HFFc6 (cell line): ENCODE data around the gene TMEM109. TPM values are rescaled to one million over a fixed set of nuclear protein-coding genes. Genes with fewer than 3 reads are reported as not detected.

Experiments
- DNase-seq: peaks from one replicate; pipeline ENCODE4 v3.0.0-alpha.2; 2018
- H3K27ac Mint-ChIP-seq: 2 replicates; pipeline ENCODE4 v1.8.0; 2020; ENCODE audit warnings: mild to moderate bottlenecking, mixed read lengths
- H3K27me3 Mint-ChIP-seq: 2 replicates; pipeline ENCODE4 v1.8.0; 2021; ENCODE audit warnings: mild to moderate bottlenecking, moderate library complexity, mixed read lengths; ENCODE audit not compliant: insufficient read depth
- H3K36me3 Mint-ChIP-seq: 2 replicates; pipeline ENCODE4 v1.8.0; 2021; ENCODE audit warnings: low read depth, mixed read lengths
- H3K4me1 Mint-ChIP-seq: 2 replicates; pipeline ENCODE4 v1.8.0; 2020; ENCODE audit warnings: low read depth, mixed read lengths
- H3K4me3 Mint-ChIP-seq: 2 replicates; pipeline ENCODE4 v1.8.0; 2020; ENCODE audit warnings: mild to moderate bottlenecking, moderate library complexity, mixed read lengths
- H3K9me3 Mint-ChIP-seq: 2 replicates; pipeline ENCODE4 v1.8.0; 2020; ENCODE audit warnings: mild to moderate bottlenecking, mixed read lengths
- total RNA-seq, 6 experiments: library from RNA; stranded (reverse); fragmentation: NEBNext Ultra II Directional; extraction: Animal tissue kit (Norgen Biotek cat#: 25700); gene quantifications; 2 replicates in 1 of 6; 3 replicates in 5 of 6; pipeline ENCODE4 v1.2.3, GENCODE V29; 2021
- TF ChIP-seq, protein P1 (sequence below): fragments of 200-600 bp; sonication (generic); IDR thresholded peaks from 2 replicates; pipeline ENCODE4 v1.5.0; 2021; ENCODE audit warnings: antibody characterized with exemption, mild to moderate bottlenecking

The TMEM109 gene
- total RNA-seq, 6 experiments from 2014 or later = 74.6 to 101 (median 92.5) TPM

GRCh38 chr11:60875366-60876167, 38.4 kb upstream of the TMEM109 start:
- Mint-ChIP-seq H3K4me1 (peaks cover 23% of the 10 kb centered on the region), H3K27me3 (peaks cover 5% of the 10 kb centered on the region), H3K9me3 (no peaks in the 10 kb centered on the region), H3K27ac (no peak overlapping the region), H3K36me3 (peaks cover 5% of the 10 kb centered on the region; the same call in 1 of the 2 replicates), H3K4me3 (no peak overlapping the region)
- TF ChIP-seq, protein P1, sequence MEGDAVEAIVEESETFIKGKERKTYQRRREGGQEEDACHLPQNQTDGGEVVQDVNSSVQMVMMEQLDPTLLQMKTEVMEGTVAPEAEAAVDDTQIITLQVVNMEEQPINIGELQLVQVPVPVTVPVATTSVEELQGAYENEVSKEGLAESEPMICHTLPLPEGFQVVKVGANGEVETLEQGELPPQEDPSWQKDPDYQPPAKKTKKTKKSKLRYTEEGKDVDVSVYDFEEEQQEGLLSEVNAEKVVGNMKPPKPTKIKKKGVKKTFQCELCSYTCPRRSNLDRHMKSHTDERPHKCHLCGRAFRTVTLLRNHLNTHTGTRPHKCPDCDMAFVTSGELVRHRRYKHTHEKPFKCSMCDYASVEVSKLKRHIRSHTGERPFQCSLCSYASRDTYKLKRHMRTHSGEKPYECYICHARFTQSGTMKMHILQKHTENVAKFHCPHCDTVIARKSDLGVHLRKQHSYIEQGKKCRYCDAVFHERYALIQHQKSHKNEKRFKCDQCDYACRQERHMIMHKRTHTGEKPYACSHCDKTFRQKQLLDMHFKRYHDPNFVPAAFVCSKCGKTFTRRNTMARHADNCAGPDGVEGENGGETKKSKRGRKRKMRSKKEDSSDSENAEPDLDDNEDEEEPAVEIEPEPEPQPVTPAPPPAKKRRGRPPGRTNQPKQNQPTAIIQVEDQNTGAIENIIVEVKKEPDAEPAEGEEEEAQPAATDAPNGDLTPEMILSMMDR = no peak
- no peak for DNase-seq

- Mint-ChIP-seq H3K27me3 (peaks cover 3% of the 10 kb centered on the region), H3K36me3 (peaks cover 5% of the 10 kb centered on the region; the same call in 1 of the 2 replicates), H3K9me3 (no peaks in the 10 kb centered on the region), H3K27ac (no peak overlapping the region), H3K4me1 (peaks cover 23% of the 10 kb centered on the region), H3K4me3 (no peak overlapping the region)
- TF ChIP-seq, protein P1 = no peak
- DNase-seq = no peak
Observed at GRCh38 chr11:60876168-60876485, 37.8 kb upstream of the TMEM109 start.

DNA sequence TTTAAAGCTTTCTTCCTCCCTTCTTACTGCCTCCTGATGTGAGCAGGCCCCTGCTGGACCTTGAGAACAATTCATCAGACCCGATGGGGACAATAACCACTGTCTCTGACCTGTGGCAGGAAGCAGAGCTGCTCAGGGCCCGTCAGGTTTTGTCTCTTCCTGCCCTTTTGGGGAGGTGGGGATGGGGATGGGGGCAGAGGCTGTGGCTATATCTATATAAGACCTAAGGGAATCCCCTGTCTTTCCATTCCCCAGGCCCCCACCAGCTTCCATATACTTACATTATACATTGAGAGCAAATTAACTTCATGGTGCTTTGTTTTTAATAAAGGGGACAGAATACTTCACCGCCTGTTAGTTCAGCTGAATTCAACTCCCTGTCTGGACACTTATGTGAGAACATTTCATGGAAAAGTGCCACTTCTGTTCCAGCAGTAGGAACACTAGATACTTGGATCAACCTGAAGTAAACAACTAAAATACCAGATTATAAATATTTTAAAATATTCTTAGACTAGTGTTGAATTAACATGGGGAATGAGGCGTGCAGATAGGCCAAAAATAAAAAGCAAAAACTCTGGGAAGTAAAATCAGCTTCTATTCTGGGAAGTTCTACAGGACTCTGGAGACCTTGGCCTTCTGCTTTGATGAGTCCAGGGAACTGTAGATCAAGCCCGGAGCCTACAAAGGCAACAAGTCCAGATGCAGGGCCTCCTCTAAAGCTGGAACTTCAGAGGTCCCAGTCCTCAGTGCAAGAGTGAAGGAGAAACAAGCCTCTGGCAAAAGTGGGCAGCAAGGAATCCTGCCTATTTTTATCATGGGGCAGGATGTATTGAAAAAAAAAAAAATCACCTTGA, 35.5 kb upstream of the TMEM109 start:
- H3K4me1 Mint-ChIP-seq = peaks cover 3% of the 10 kb centered on the region
- H3K27ac Mint-ChIP-seq = no peak overlapping the region
- no peak overlapping the region for H3K4me3 Mint-ChIP-seq
- H3K27me3 Mint-ChIP-seq = peaks cover 3% of the 10 kb centered on the region
- no peaks in the 10 kb centered on the region for H3K9me3 Mint-ChIP-seq
- TF ChIP-seq, protein P1 = no peak
- peaks cover 5% of the 10 kb centered on the region; the same call in 1 of the 2 replicates for H3K36me3 Mint-ChIP-seq
- no peak for DNase-seq

- Mint-ChIP-seq H3K4me1 (no peaks in the 10 kb centered on the region), H3K9me3 (no peaks in the 10 kb centered on the region), H3K36me3 (peaks cover 5% of the 10 kb centered on the region; the same call in 1 of the 2 replicates), H3K4me3 (no peak overlapping the region), H3K27ac (no peak overlapping the region), H3K27me3 (peaks cover 3% of the 10 kb centered on the region)
- no peak for DNase-seq
- TF ChIP-seq, protein P1 = no peak
Observed at GRCh38 chr11:60879104-60879503, 34.9 kb upstream of the TMEM109 start.

GRCh38 chr11:60879971-60880588, 33.9 kb upstream of the TMEM109 start:
- TF ChIP-seq, protein P1 = no peak
- Mint-ChIP-seq H3K27ac (no peak overlapping the region), H3K4me1 (no peaks in the 10 kb centered on the region), H3K9me3 (no peaks in the 10 kb centered on the region), H3K4me3 (no peak overlapping the region), H3K27me3 (peaks cover 3% of the 10 kb centered on the region), H3K36me3 (peaks cover 5% of the 10 kb centered on the region; the same call in 1 of the 2 replicates)
- DNase-seq = no peak
